Upper lobe of left lung (tissue), 4 donors: ENCODE results near the gene EXT2.

Source experiments
- EP300 ChIP-seq, 4 donors: sonication (generic); formaldehyde crosslinking; IDR thresholded peaks; one replicate each; pipeline ENCODE4 v1.5.1; 2017; ENCODE audit warnings: antibody characterized with exemption in 4 of 4, control low read depth in 2 of 4
- POLR2A ChIP-seq, 4 donors: fragments of 450-650 bp; IDR thresholded peaks; one replicate each; pipeline ENCODE4 v1.5.1; 2016 to 2017; ENCODE audit warnings: antibody characterized with exemption in 4 of 4, mild to moderate bottlenecking in 2 of 4
- POLR2AphosphoS5 ChIP-seq, 2 donors: sonication (generic); formaldehyde crosslinking; IDR thresholded peaks; one replicate each; pipeline ENCODE4 v1.5.1; 2017; ENCODE audit warnings: antibody characterized with exemption in 2 of 2
- TF ChIP-seq, protein P1 (sequence below), 6 experiments: fragments of 450-650 bp in 4 of 6; fragments of 200-600 bp in 2 of 6; sonication (generic) in 2 of 6; IDR thresholded peaks; one replicate each; pipeline ENCODE4 v1.5.1; 2016 to 2019; ENCODE audit warnings: antibody characterized with exemption in 6 of 6

GRCh38 chr11:44224867-44225501 lies 129.5 kb downstream of the EXT2 start:
- TF ChIP-seq, protein P1, sequence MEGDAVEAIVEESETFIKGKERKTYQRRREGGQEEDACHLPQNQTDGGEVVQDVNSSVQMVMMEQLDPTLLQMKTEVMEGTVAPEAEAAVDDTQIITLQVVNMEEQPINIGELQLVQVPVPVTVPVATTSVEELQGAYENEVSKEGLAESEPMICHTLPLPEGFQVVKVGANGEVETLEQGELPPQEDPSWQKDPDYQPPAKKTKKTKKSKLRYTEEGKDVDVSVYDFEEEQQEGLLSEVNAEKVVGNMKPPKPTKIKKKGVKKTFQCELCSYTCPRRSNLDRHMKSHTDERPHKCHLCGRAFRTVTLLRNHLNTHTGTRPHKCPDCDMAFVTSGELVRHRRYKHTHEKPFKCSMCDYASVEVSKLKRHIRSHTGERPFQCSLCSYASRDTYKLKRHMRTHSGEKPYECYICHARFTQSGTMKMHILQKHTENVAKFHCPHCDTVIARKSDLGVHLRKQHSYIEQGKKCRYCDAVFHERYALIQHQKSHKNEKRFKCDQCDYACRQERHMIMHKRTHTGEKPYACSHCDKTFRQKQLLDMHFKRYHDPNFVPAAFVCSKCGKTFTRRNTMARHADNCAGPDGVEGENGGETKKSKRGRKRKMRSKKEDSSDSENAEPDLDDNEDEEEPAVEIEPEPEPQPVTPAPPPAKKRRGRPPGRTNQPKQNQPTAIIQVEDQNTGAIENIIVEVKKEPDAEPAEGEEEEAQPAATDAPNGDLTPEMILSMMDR (IDR thresholded peaks at IDR 0.05) = no peak
- TF ChIP-seq POLR2A (IDR thresholded peaks at IDR 0.05) = no peak
- TF ChIP-seq POLR2AphosphoS5 (IDR thresholded peaks at IDR 0.05) = no peak
- TF ChIP-seq EP300 (IDR thresholded peaks at IDR 0.05) = no peak
